Upper lobe of right lung (tissue), 1 donor: Measurements from ENCODE around the gene CCL22. TPM values are rescaled to one million over a fixed set of nuclear protein-coding genes. Genes with fewer than 3 reads are reported as not detected.

Experiments used
- ATAC-seq: fragments of 200-7000 bp; cut with Tn5 transposase; one replicate; pipeline ENCODE4 v1.9.1; 2020; ENCODE audit warnings: mild to moderate bottlenecking, moderate library complexity
- DNase-seq: peaks from one replicate; pipeline ENCODE4 v3.0.0-alpha.2; 2020
- H3K27ac ChIP-seq: fragments of 200-600 bp; one replicate; pipeline ENCODE4 v1.8.0; 2022
- H3K27me3 ChIP-seq: fragments of 200-600 bp; one replicate; pipeline ENCODE4 v1.8.0; 2022; ENCODE audit warnings: mild to moderate bottlenecking
- H3K36me3 ChIP-seq: fragments of 200-600 bp; one replicate; pipeline ENCODE4 v1.8.0; 2022
- H3K4me1 ChIP-seq: fragments of 200-600 bp; one replicate; pipeline ENCODE4 v1.8.0; 2022
- H3K4me3 ChIP-seq: fragments of 200-600 bp; one replicate; pipeline ENCODE4 v1.8.0; 2022; ENCODE audit warnings: mild to moderate bottlenecking
- H3K9me3 ChIP-seq: fragments of 200-600 bp; one replicate; pipeline ENCODE4 v1.8.0; 2022
- intact Hi-C: fragments of 100-400 bp; cut with DNase I; formaldehyde crosslinking; loops from one replicate; pipeline ENCODE4 v1.11.0; 2022
- total RNA-seq: library from RNA; stranded (reverse); fragmentation: NEBNext Ultra II Directional; extraction: Animal tissue kit (Norgen Biotek cat#: 25700); gene quantifications from one replicate; pipeline ENCODE4 v1.2.1, GENCODE V29; 2021
- TF ChIP-seq, protein P1 (sequence below): fragments of 200-600 bp; IDR thresholded peaks from one replicate; pipeline ENCODE4 v1.8.0; 2022; ENCODE audit warnings: antibody characterized with exemption
- donor health status: DM: no; HTN: yes; CAD: no; lungs with severe emphysema.

Gene CCL22
- total RNA-seq, 1 donor from 2014 or later, result 3.8 TPM

DNA sequence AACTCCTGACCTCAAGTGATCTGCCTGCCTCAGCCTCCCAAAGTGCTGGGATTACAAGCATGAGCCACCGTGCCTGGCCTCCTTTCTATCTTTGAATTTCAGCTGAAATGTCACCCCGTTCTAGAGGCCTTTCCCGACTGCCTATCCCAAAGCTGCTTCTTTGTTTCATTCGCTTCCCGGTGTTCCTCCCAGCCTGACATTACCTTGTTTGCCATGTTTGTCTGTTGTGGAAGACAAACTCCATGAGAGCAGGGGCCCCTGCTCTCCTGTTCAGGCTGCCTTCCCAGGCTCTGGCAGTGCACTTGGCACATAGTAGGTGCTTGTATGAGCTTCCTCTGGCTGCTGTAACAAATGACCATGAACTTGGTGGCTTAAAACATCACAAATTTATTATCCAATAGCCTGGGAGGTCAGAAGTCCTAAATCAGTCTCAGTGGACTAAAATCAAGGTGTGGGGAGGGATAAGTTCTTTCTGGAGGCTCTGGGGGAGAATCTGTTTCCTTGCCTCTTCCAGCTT lies 2.6 kb upstream of the CCL22 start:
- no peak for ATAC-seq
- Histone ChIP-seq H3K27me3 (no peaks in the 10 kb centered on the region), H3K9me3 (no peaks in the 10 kb centered on the region), H3K27ac (no peak overlapping the region), H3K4me1 (no peaks in the 10 kb centered on the region), H3K4me3 (no peak overlapping the region), H3K36me3 (no peaks in the 10 kb centered on the region)
- TF ChIP-seq, protein P1, sequence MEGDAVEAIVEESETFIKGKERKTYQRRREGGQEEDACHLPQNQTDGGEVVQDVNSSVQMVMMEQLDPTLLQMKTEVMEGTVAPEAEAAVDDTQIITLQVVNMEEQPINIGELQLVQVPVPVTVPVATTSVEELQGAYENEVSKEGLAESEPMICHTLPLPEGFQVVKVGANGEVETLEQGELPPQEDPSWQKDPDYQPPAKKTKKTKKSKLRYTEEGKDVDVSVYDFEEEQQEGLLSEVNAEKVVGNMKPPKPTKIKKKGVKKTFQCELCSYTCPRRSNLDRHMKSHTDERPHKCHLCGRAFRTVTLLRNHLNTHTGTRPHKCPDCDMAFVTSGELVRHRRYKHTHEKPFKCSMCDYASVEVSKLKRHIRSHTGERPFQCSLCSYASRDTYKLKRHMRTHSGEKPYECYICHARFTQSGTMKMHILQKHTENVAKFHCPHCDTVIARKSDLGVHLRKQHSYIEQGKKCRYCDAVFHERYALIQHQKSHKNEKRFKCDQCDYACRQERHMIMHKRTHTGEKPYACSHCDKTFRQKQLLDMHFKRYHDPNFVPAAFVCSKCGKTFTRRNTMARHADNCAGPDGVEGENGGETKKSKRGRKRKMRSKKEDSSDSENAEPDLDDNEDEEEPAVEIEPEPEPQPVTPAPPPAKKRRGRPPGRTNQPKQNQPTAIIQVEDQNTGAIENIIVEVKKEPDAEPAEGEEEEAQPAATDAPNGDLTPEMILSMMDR, result no peak
- no peak for DNase-seq
- intact Hi-C loops, result no loop called here

DNA sequence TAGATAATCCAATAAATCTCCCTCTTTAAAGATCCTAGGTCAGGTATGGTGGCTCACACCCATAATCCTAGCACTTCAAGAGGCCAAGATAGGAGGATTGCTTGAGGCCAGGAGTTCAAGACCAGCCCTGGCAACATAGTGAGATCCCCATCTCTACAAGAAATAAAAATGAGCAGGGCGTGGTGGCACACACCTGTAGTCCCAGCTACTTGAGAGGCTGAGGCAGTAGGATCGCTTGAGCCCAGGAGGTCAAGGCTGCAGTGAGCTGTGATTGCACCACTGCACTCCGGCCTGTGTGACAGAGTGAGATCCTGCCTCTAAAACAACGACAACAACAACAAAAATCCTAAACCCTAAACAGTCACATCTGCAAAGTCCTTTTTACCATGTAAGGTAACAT lies 2.0 kb upstream of the CCL22 start:
- intact Hi-C loops, result no loop called here
- Histone ChIP-seq H3K4me1 (no peaks in the 10 kb centered on the region), H3K9me3 (no peaks in the 10 kb centered on the region), H3K4me3 (no peak overlapping the region), H3K36me3 (no peaks in the 10 kb centered on the region), H3K27me3 (no peaks in the 10 kb centered on the region), H3K27ac (no peak overlapping the region)
- TF ChIP-seq, protein P1, result no peak
- ATAC-seq (no peak), DNase-seq (no peak)

DNA sequence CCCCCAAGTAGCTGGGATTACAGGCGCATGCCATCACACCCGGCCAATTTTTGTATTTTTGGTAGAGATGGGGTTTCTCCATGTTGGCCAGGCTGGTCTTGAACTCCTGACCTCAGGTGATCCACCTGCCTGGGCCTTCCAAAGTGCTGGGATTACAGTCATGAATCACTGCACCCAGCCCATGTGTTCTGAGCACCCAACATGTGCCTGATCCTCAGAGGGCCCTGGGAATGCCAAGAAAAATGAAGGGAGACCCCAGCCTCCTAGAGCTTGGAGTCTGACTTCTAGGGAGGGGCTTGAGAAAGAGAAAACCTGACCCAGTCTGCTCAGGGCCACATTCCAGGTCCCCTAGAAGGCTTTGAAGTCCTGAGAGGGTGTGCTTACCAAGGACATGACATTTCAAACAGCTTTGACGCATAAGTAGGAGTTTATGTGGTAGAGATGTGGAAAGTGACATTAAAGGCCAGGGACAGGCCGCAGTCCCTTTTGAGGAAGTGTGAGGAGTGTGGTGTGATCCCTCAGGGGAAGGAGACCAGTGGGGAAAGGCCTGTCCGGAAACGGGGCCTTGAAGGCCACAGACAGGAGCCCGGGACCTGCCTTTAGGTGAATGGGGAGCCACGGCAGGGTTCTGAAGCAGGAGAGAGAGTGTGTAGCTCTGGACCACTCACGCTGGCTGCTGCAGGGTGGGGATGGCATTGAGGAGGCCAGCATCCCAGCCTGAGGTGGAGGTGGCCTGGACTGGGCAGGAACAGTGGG lies 1.1 kb upstream of the CCL22 start:
- ATAC-seq, result peak; percentile 88
- Histone ChIP-seq H3K9me3 (no peaks in the 10 kb centered on the region), H3K27me3 (no peaks in the 10 kb centered on the region), H3K36me3 (no peaks in the 10 kb centered on the region), H3K27ac (no peak overlapping the region), H3K4me1 (no peaks in the 10 kb centered on the region), H3K4me3 (no peak overlapping the region)
- TF ChIP-seq, protein P1, result no peak
- intact Hi-C loops, result no loop called here
- no peak for DNase-seq

DNA sequence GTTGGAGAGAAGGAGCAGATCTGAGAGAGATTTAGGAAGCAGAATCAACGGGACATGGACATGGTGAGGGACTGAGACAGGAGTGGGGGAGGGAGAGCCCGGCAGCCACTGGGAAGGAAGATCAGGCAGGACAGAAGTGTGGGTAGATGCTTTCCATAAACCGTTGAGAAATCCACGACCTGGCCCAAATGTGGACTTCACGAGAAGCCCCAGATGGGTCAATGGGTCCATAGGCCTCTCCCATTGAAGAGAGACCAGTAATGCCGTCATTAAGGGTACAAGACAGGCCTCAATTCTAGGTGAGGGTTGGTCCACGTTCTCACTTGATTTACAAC lies 530 bp upstream of the CCL22 start:
- TF ChIP-seq, protein P1, result no peak
- no peaks in the 10 kb centered on the region for H3K27me3 ChIP-seq
- H3K36me3 ChIP-seq, result no peaks in the 10 kb centered on the region
- no peak overlapping the region for H3K4me3 ChIP-seq
- intact Hi-C loops, result no loop called here
- H3K9me3 ChIP-seq, result no peaks in the 10 kb centered on the region
- no peak overlapping the region for H3K27ac ChIP-seq
- DNase-seq, result no peak
- no peaks in the 10 kb centered on the region for H3K4me1 ChIP-seq
- ATAC-seq, result peak; percentile 30

DNA sequence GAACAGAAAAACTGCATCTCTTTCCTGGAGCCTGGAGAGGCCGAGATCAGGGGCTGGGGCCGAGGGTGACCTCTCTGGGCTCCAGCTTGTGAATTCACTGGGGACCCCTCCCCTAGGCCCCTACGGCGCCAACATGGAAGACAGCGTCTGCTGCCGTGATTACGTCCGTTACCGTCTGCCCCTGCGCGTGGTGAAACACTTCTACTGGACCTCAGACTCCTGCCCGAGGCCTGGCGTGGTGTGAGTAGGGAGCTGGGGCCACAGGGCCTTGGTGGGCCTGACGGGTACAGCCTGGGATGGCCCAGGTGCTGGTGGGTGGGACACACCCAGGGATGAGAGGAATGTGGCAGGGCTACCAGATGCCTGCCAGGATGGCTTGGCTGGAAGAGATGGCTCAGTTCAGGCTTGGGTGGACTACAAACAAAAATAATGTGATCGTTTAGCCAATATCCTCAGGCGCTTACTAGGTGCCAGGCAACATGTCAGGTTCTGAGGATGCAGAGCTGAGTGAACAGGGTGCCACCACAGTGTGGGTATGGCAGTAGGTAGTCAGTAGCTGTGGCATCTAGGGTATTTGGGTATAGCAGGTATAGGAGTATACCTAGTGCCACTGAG lies 1.8 kb downstream of the CCL22 start:
- Histone ChIP-seq H3K27me3 (no peaks in the 10 kb centered on the region), H3K4me3 (no peak overlapping the region), H3K4me1 (no peaks in the 10 kb centered on the region), H3K9me3 (no peaks in the 10 kb centered on the region), H3K27ac (no peak overlapping the region), H3K36me3 (no peaks in the 10 kb centered on the region)
- intact Hi-C loops, result no loop called here
- ATAC-seq, result no peak
- DNase-seq, result no peak
- TF ChIP-seq, protein P1, result no peak
